NT2/D1 (cell line): Measurements from ENCODE around the gene HES7.

Experiments used
- SUZ12 ChIP-seq: IDR thresholded peaks from 2 replicates; pipeline ENCODE4 v1.6.1; 2011; ENCODE audit not compliant: insufficient read length, insufficient read depth; ENCODE audit errors: extremely low read depth
- YY1 ChIP-seq: IDR thresholded peaks from 2 replicates; pipeline ENCODE4 v1.6.1; 2011; ENCODE audit not compliant: insufficient read length, insufficient read depth
- ZNF274 ChIP-seq: IDR thresholded peaks from 2 replicates; pipeline ENCODE4 v1.6.1; 2011; ENCODE audit warnings: mild to moderate bottlenecking, low read depth, low read length

GRCh38 chr17:8117980-8118768 is 5.7 kb downstream of the HES7 start, which contains the start of gene ALOXE3:
- no peak for TF ChIP-seq ZNF274
- TF ChIP-seq SUZ12, result no peak
- no peak for TF ChIP-seq YY1
